Measurements from ENCODE around the gene GADD45A.

DNA sequence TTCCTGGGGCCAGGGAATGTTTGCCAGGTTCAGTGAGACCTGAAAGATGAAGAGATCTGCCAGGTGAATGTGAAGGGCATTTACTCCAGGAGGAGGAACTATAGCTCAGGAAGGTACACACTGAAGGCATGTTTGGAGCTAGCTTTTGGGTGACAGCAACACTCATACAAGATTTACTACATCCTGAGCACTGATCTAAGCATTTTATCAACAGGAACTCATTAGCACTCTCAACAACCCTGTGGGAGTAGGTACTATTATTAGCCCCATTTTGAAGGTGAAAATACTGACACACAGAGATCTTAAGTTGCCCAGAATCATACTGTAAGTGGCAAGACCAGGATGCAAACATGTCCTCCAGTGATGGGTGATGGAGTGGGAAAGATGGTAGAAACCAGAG, 6.7 kb downstream of the GADD45A start:
- TF ChIP-seq, protein P1, sequence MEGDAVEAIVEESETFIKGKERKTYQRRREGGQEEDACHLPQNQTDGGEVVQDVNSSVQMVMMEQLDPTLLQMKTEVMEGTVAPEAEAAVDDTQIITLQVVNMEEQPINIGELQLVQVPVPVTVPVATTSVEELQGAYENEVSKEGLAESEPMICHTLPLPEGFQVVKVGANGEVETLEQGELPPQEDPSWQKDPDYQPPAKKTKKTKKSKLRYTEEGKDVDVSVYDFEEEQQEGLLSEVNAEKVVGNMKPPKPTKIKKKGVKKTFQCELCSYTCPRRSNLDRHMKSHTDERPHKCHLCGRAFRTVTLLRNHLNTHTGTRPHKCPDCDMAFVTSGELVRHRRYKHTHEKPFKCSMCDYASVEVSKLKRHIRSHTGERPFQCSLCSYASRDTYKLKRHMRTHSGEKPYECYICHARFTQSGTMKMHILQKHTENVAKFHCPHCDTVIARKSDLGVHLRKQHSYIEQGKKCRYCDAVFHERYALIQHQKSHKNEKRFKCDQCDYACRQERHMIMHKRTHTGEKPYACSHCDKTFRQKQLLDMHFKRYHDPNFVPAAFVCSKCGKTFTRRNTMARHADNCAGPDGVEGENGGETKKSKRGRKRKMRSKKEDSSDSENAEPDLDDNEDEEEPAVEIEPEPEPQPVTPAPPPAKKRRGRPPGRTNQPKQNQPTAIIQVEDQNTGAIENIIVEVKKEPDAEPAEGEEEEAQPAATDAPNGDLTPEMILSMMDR (IDR thresholded peaks at IDR 0.05), result no peak
- TF ChIP-seq ESRRA (IDR thresholded peaks at IDR 0.05; ENCODE audit: borderline replicate concordance, low read length), result no peak
- no peak for TF ChIP-seq MYC (IDR thresholded peaks at IDR 0.05; ENCODE audit: borderline replicate concordance, low read length)
- no peak for TF ChIP-seq JUN (IDR thresholded peaks at IDR 0.05)
- TF ChIP-seq, protein P2, sequence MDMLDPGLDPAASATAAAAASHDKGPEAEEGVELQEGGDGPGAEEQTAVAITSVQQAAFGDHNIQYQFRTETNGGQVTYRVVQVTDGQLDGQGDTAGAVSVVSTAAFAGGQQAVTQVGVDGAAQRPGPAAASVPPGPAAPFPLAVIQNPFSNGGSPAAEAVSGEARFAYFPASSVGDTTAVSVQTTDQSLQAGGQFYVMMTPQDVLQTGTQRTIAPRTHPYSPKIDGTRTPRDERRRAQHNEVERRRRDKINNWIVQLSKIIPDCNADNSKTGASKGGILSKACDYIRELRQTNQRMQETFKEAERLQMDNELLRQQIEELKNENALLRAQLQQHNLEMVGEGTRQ (IDR thresholded peaks at IDR 0.05), result no peak
- TF ChIP-seq EP300 (IDR thresholded peaks at IDR 0.05), result no peak
- TF ChIP-seq POLR2A (IDR thresholded peaks at IDR 0.05; ENCODE audit: low read length), result no peak
- no peak for TF ChIP-seq FOSB (CRISPR knock-in tag; IDR thresholded peaks at IDR 0.05)
- TF ChIP-seq, protein P3, sequence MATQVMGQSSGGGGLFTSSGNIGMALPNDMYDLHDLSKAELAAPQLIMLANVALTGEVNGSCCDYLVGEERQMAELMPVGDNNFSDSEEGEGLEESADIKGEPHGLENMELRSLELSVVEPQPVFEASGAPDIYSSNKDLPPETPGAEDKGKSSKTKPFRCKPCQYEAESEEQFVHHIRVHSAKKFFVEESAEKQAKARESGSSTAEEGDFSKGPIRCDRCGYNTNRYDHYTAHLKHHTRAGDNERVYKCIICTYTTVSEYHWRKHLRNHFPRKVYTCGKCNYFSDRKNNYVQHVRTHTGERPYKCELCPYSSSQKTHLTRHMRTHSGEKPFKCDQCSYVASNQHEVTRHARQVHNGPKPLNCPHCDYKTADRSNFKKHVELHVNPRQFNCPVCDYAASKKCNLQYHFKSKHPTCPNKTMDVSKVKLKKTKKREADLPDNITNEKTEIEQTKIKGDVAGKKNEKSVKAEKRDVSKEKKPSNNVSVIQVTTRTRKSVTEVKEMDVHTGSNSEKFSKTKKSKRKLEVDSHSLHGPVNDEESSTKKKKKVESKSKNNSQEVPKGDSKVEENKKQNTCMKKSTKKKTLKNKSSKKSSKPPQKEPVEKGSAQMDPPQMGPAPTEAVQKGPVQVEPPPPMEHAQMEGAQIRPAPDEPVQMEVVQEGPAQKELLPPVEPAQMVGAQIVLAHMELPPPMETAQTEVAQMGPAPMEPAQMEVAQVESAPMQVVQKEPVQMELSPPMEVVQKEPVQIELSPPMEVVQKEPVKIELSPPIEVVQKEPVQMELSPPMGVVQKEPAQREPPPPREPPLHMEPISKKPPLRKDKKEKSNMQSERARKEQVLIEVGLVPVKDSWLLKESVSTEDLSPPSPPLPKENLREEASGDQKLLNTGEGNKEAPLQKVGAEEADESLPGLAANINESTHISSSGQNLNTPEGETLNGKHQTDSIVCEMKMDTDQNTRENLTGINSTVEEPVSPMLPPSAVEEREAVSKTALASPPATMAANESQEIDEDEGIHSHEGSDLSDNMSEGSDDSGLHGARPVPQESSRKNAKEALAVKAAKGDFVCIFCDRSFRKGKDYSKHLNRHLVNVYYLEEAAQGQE (IDR thresholded peaks at IDR 0.05), result no peak
- no peak for TF ChIP-seq PHF8 (IDR thresholded peaks at IDR 0.05; ENCODE audit: borderline replicate concordance, low read depth)
- TF ChIP-seq MAFK (IDR thresholded peaks at IDR 0.05; ENCODE audit: partially characterized antibody), result no peak
- TF ChIP-seq KDM1A (IDR thresholded peaks at IDR 0.05; ENCODE audit: low read depth), result no peak

All from A549 (cell line).